ENCODE results near the gene FANCG.

FANCG gene

DNA sequence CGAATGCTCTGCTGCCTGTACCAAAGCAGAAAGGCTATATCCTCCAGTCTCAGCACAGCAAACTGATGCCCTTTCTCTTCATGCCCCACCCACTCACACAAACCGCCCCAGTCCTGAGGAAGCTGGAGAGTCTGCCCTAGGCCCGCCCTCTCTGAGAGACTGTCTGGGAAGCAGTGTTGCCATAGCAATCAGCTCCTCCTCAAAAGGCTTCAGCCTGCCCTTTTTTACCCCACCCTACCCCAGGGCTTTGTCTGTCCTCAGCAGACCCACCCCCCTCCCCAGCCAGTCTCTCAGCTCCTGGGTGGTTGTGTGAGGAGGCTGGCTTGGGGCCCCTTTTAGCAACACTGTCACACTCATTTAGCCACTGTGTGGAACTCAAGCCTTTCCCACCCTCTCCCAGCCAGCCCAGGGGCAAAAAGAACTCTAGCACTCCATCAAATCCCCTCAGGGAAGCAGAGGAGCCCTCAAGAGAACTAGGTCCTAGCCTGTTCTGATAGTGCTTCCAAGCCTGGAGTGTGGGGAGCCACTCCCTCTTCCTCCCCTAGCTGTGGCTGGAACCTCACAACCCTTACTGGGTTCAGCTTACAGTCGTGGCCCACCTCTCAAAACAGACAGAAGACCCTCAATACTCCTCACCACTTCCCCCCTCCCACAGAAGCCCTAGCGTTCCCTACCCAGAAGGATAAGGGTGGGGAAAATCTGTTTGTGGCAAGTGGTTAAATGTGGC, 34.5 kb upstream of the FANCG start:
- H3K79me2 ChIP-seq (ENCODE audit: insufficient read depth, low read length): peaks cover 8% of the 10 kb centered on the region; the same call in 1 of the 2 replicates
- H3K9me3 ChIP-seq (ENCODE audit: insufficient read depth, low read depth, low read length): no peaks in the 10 kb centered on the region
- H3K36me3 ChIP-seq (ENCODE audit: insufficient read depth, low read length): no peaks in the 10 kb centered on the region
- no peak for TF ChIP-seq EZH2phosphoT487 (IDR thresholded peaks at IDR 0.05; ENCODE audit: borderline replicate concordance)
- TF ChIP-seq, protein P1, sequence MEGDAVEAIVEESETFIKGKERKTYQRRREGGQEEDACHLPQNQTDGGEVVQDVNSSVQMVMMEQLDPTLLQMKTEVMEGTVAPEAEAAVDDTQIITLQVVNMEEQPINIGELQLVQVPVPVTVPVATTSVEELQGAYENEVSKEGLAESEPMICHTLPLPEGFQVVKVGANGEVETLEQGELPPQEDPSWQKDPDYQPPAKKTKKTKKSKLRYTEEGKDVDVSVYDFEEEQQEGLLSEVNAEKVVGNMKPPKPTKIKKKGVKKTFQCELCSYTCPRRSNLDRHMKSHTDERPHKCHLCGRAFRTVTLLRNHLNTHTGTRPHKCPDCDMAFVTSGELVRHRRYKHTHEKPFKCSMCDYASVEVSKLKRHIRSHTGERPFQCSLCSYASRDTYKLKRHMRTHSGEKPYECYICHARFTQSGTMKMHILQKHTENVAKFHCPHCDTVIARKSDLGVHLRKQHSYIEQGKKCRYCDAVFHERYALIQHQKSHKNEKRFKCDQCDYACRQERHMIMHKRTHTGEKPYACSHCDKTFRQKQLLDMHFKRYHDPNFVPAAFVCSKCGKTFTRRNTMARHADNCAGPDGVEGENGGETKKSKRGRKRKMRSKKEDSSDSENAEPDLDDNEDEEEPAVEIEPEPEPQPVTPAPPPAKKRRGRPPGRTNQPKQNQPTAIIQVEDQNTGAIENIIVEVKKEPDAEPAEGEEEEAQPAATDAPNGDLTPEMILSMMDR (conservative IDR thresholded peaks at IDR 0.05; ENCODE audit: low read length): no peak
- no peaks in the 10 kb centered on the region for H3K27me3 ChIP-seq (ENCODE audit: insufficient read depth, low read length, poor library complexity, severe bottlenecking)
- peak overlapping the region; percentile 75 for H3K4me3 ChIP-seq (ENCODE audit: low read length, poor library complexity, severe bottlenecking)
- H2AFZ ChIP-seq (ENCODE audit: low read length): peak overlapping the region; percentile 81
- H3K4me2 ChIP-seq (ENCODE audit: low read depth, low read length, poor library complexity, severe bottlenecking): peak overlapping the region; percentile 96
- H3K9me2 ChIP-seq (replicated peaks; ENCODE audit: low read depth, low read length): no peaks in the 10 kb centered on the region
- peaks cover 4% of the 10 kb centered on the region for H4K20me1 ChIP-seq (ENCODE audit: insufficient read depth, low read length, poor library complexity, severe bottlenecking)
- H3K4me1 ChIP-seq (ENCODE audit: insufficient read depth, low read length, poor library complexity, severe bottlenecking): peaks cover 44% of the 10 kb centered on the region
- H3K9ac ChIP-seq (ENCODE audit: low read depth, low read length, poor library complexity, severe bottlenecking): peak overlapping the region; percentile 85
- peaks cover 7% of the 10 kb centered on the region for H3F3A ChIP-seq (ENCODE audit: low read depth)

DNA sequence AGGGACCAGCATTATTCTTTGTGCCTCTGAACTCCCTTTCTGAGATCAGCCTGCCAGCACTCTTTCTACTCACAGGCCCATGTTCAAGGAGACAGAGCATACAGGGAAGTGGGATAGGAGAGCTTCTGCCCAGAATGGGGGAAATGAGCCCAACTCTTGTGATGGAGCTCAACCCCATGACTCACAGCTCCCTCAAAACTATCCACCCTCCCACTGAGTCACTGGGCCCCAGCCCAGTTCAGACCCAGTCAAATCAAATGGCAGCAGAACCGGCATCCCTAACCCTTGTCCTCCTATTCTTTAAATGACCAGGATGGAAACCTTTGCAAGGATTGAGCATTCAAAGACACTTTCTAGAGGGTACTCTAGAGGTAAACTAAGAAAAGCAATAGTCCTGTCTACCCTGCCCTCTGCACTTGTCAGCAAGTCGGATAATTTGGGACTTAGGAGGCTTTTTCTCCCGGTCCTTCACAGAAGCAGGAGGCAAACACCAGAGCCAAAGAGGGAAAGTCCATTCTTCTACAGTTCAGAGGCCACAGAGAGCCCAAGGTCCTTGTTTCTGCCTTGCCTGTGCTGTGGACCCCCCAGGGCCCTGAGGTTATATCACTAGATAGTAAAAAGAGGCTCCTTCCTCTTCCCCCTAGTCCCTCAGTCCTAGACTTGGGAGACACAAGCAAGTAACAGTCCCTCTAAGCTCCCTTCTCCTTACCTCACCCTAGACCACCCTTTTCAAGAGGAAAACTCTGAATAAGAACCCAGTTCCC, 32.7 kb upstream of the FANCG start:
- peaks cover 44% of the 10 kb centered on the region for H3K4me1 ChIP-seq (ENCODE audit: insufficient read depth, low read length, poor library complexity, severe bottlenecking)
- H3K36me3 ChIP-seq (ENCODE audit: insufficient read depth, low read length): peaks cover 6% of the 10 kb centered on the region; the same call in 1 of the 2 replicates
- H3K9me2 ChIP-seq (replicated peaks; ENCODE audit: low read depth, low read length): no peaks in the 10 kb centered on the region
- peak overlapping the region; percentile 76 for H3K4me2 ChIP-seq (ENCODE audit: low read depth, low read length, poor library complexity, severe bottlenecking)
- peaks cover 4% of the 10 kb centered on the region for H4K20me1 ChIP-seq (ENCODE audit: insufficient read depth, low read length, poor library complexity, severe bottlenecking)
- no peaks in the 10 kb centered on the region for H3K9me3 ChIP-seq (ENCODE audit: insufficient read depth, low read depth, low read length)
- no peaks in the 10 kb centered on the region for H3K27me3 ChIP-seq (ENCODE audit: insufficient read depth, low read length, poor library complexity, severe bottlenecking)
- H3K4me3 ChIP-seq (ENCODE audit: low read length, poor library complexity, severe bottlenecking): peak overlapping the region; percentile 67
- peaks cover 7% of the 10 kb centered on the region for H3F3A ChIP-seq (ENCODE audit: low read depth)
- H2AFZ ChIP-seq (ENCODE audit: low read length): no peak overlapping the region
- TF ChIP-seq, protein P1 (conservative IDR thresholded peaks at IDR 0.05; ENCODE audit: low read length): no peak
- TF ChIP-seq EZH2phosphoT487 (IDR thresholded peaks at IDR 0.05; ENCODE audit: borderline replicate concordance): no peak
- peaks cover 8% of the 10 kb centered on the region; the same call in 1 of the 2 replicates for H3K79me2 ChIP-seq (ENCODE audit: insufficient read depth, low read length)
- H3K9ac ChIP-seq (ENCODE audit: low read depth, low read length, poor library complexity, severe bottlenecking): peak overlapping the region; percentile 52

DNA sequence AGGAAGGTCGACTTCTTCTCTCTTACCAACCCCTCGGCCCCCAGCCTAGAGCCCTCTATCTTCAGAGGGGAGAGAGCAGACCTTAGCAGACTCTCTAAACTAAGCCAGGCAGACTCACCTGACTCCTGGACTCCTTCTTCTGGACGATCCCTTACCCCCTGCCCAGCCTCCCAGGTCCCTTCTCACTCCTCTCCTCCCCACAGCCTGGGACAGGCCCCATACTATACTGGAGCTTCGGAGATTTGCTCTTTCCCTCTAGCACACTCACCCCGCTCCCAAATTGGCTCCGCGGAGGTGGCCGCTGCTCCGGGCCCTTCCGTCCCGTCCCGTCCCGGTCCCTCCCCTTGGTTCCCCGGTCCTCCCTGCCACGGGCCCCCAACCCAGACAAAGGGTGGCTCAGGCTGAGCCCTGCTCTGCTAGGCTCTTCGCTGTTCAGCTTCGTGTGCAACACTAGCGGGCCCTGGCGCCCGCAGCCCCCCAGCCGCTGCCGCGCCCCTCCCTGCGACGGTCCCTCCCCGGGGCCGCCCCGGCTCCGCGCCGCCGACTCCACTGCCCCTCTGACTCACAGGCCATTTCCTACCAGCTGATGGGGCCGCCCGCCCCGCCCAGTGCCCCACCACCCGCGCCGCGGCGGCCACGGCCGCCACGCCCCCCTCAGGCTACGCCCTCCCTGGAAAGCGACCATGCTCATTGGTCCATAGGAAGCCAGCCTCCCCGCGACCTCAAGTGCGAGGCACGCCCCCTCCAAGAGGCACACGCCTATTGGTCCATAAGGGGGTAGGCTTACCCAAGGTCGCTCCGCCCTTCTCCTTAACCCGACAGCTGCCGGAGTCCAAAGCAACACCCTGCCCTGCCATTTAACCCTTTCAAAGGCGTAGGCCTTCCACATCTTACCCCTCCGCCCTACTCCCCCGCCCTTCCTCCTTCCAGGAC, 31.5 kb upstream of the FANCG start:
- peak overlapping the region; percentile 71 for H3K9ac ChIP-seq (ENCODE audit: low read depth, low read length, poor library complexity, severe bottlenecking)
- H3F3A ChIP-seq (ENCODE audit: low read depth): 0 out of 2 replicates have a peak, but pooled peaks cover 3% of the 10 kb centered on the region
- H3K4me1 ChIP-seq (ENCODE audit: insufficient read depth, low read length, poor library complexity, severe bottlenecking): peaks cover 40% of the 10 kb centered on the region
- TF ChIP-seq, protein P1 (conservative IDR thresholded peaks at IDR 0.05; ENCODE audit: low read length): no peak
- TF ChIP-seq EZH2phosphoT487 (IDR thresholded peaks at IDR 0.05; ENCODE audit: borderline replicate concordance): no peak
- no peaks in the 10 kb centered on the region for H3K9me2 ChIP-seq (replicated peaks; ENCODE audit: low read depth, low read length)
- peak overlapping the region; percentile 90 for H3K4me3 ChIP-seq (ENCODE audit: low read length, poor library complexity, severe bottlenecking)
- H3K79me2 ChIP-seq (ENCODE audit: insufficient read depth, low read length): peaks cover 8% of the 10 kb centered on the region; the same call in 1 of the 2 replicates
- H4K20me1 ChIP-seq (ENCODE audit: insufficient read depth, low read length, poor library complexity, severe bottlenecking): peaks cover 4% of the 10 kb centered on the region
- H3K9me3 ChIP-seq (ENCODE audit: insufficient read depth, low read depth, low read length): no peaks in the 10 kb centered on the region
- no peaks in the 10 kb centered on the region for H3K27me3 ChIP-seq (ENCODE audit: insufficient read depth, low read length, poor library complexity, severe bottlenecking)
- H2AFZ ChIP-seq (ENCODE audit: low read length): peak overlapping the region; percentile 75
- H3K4me2 ChIP-seq (ENCODE audit: low read depth, low read length, poor library complexity, severe bottlenecking): peak overlapping the region; percentile 97
- H3K36me3 ChIP-seq (ENCODE audit: insufficient read depth, low read length): peaks cover 7% of the 10 kb centered on the region; the same call in 1 of the 2 replicates
